ENCODE data around the gene CYP2D6.
"Not testable (repeated sequence)": the region's sequence is repeated elsewhere in the genome, so short reads cannot be mapped to it uniquely, and the experiment has no call there.

Gene CYP2D6

DNA sequence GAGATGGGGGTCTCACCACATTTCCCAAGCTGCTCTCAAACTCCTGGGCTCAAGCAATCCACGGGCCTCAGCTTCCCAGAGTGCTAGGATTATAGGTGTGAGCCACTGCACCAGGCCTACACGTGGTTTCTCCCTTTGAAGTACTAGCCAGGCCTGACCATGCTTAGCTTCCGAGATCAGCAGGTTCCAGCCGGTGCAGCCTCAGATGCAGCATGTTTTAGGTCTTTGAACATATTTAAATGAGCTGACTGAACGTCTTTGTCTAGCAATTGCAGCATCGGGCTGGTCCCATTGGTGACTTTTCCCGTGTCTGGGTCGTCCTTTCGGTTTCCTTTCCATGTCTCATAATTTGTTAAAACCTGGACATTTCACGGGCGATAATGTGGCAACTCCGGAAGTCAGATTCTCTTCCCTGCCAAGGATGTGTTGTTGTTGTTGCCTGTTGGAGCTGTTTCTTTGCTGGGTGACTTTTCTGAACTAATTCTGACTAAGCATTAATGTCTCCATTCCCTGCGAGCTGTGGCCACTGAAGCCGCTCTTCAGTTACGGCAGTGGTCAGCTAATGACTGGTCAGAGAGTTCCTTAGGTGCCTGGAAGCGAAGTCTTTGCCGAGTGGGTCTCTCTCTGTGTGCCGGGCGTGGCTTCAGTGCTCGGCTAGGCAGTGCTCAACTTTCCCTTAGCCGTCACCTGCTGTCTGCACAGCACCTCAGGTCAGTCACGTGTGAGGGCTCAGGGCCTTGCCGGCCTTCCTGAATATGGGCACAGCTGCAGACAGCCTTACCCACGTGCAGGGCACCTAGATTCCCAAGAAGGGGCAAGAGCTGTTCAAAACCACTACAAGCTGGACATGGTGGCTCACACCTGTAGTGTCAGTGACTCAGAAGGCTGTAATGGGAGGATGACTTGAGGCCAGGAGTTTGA, 3.8 kb upstream of the CYP2D6 start:
- no peak for DNase-seq (ENCODE audit: low read depth, low spot score)

DNA sequence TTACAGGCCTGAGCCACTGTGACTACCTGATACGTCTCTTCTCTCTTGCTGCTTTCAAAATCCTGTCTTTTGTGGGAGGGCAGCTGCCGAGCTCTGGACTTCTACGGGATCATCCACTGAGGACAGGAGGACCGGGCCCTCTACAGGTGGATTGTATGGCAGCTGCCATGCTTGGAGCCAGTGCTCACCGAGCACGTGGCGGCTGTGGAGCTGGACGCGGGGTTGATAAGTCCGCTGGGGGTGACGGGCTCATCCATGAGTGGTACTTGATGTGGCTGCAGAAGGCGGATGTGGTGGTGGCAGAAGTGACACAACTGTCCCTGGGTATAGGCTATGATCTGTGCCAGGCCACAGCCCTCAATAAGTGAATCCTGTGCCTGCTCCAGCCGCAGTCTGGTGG, 1.8 kb upstream of the CYP2D6 start:
- no peak for DNase-seq (ENCODE audit: low read depth, low spot score)

GRCh38 chr22:42131562-42131961, 952 bp upstream of the CYP2D6 start:
- DNase-seq (ENCODE audit: low read depth, low spot score): no peak

GRCh38 chr22:42130182-42130581, 428 bp downstream of the CYP2D6 start:
- not testable (repeated sequence) for DNase-seq (ENCODE audit: low read depth, low spot score)

DNA sequence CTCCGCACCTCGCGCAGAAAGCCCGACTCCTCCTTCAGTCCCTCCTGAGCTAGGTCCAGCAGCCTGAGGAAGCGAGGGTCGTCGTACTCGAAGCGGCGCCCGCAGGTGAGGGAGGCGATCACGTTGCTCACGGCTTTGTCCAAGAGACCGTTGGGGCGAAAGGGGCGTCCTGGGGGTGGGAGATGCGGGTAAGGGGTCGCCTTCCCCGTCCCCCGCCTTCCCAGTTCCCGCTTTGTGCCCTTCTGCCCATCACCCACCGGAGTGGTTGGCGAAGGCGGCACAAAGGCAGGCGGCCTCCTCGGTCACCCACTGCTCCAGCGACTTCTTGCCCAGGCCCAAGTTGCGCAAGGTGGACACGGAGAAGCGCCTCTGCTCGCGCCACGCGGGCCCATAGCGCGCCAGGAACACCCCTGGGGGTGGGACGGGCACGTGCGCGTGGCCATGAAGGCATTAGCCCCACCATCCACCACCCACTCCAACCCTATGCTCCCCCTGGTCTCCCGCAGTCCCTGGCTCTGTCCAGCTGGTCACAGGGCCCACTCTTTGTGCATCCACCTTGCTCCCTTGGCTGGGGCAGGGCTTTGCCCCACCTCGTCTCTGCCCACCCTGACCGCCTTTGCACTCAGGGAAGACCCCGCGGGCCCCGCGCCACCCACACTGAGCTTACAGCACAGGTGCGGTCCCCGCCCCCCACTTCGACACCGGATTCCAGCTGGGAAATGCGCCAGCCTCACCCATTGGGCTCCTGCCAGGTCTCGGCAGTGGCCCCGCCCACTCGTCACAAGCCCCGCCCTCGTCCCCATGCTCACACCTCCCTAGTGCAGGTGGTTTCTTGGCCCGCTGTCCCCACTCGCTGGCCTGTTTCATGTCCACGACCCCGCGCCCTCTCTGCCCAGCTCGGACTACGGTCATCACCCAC, 1.6 kb downstream of the CYP2D6 start:
- not testable (repeated sequence) for DNase-seq (ENCODE audit: low read depth, low spot score)

- DNase-seq (ENCODE audit: low read depth, low spot score): not testable (repeated sequence)
These were observed 2.6 kb downstream of the CYP2D6 start for GRCh38 chr22:42128007-42128406.

DNA sequence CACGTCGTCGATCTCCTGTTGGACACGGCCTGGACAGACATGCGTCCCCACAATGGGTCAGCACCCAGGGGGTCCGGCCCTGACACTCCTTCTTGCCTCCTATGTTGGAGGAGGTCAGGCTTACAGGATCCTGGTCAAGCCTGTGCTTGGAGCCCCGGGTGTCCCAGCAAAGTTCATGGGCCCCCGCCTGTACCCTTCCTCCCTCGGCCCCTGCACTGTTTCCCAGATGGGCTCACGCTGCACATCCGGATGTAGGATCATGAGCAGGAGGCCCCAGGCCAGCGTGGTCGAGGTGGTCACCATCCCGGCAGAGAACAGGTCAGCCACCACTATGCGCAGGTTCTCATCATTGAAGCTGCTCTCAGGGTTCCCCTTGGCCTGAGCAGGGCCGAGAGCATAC, 3.0 kb downstream of the CYP2D6 start:
- DNase-seq (ENCODE audit: low read depth, low spot score): no peak

- DNase-seq (ENCODE audit: low read depth, low spot score): not testable (repeated sequence)
These were observed 7.1 kb downstream of the CYP2D6 start for GRCh38 chr22:42123529-42123928.

- not testable (repeated sequence) for DNase-seq (ENCODE audit: low read depth, low spot score)
These were observed 10.2 kb downstream of the CYP2D6 start for GRCh38 chr22:42120231-42121021.

DNA sequence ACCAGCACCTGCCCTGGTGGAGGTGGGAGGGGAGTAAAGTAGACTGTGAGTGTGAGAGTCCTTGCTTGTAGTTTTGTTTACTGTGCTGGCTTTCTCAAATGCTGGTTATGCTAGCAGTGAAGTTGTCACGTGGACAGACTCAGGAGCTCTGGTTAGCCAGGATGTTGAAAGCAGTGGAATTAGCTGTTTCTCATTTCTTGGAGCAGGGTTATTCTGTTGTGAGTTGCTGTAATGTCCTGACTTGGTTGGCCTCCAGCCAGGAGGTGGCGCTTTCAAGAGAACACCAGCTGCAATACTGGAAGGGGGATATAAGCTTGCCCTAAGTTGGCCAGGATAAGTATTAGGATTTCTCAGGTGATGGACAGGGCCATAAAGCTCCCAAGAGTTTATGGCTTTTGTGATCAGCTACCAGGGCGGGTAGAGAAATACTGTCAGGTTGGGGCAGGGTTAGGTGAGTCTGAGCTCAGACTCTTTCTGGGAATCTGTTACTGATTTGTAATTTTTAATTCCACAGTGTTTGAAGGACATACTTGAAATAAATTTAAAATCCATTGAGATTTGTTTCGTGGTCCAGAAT, 13.7 kb downstream of the CYP2D6 start:
- no peak for DNase-seq (ENCODE audit: low read depth, low spot score)

DNA sequence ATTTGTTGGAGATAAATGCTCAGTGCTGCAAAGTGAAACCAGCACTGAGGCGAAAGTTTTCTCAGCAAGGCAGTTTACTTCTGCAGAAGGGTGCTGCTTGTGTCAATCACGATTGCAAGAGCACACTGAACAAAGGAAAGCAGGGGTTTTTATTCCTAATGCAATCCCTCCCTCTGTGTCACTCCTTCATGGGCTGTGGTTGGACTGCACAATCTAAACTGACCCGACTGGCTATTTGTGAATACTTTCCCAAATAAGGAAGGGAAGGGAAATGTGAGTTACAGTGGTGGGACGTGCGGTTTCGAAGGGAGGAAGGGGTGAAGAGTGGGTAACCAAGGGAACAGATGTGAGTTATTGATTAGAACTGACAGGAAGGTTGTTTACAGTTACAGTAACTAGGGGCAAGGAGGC, 15.2 kb downstream of the CYP2D6 start:
- DNase-seq (ENCODE audit: low read depth, low spot score): not testable (repeated sequence)

DNA sequence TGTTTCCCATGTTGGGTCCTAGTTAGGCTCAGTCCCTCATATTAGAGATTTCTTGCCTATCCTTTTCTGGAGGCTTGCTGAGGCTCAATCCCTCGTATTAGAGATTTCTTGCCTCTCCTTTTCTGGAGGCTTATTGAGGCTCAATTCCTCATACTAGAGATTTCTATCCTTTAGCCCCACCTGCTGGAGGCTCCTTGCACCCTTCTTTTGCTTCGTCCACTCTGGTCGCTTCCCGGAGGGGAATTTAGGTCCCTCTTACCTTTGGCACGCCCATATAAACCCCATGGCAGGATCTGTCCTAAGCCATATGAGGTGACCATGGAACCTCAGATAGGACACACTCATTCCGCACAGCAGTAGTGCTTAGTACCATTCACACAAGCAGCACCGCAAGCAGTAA, 15.9 kb downstream of the CYP2D6 start:
- DNase-seq (ENCODE audit: low read depth, low spot score): no peak

- not testable (repeated sequence) for DNase-seq (ENCODE audit: low read depth, low spot score)
These were observed 17.8 kb downstream of the CYP2D6 start for GRCh38 chr22:42112793-42113192.

DNA sequence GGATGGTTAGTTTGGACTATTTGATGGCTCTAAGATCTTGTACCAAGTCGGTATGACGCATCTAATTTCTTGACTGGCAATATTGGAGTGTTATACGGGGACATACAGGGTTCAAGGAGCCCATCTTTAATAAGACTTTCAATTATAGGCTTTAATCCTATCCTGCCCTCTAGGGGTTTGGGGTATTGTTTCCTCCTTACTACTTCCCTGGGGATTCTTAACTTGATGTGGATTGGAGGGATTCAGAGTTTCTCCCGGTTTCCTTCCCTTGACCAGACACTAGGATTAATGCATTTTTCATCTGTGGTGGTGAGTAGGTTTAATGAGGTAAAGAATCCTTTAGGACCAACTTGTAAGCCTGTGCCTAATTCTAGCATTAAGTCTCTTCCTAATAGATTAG, 18.8 kb downstream of the CYP2D6 start:
- no peak for DNase-seq (ENCODE audit: low read depth, low spot score)

DNA sequence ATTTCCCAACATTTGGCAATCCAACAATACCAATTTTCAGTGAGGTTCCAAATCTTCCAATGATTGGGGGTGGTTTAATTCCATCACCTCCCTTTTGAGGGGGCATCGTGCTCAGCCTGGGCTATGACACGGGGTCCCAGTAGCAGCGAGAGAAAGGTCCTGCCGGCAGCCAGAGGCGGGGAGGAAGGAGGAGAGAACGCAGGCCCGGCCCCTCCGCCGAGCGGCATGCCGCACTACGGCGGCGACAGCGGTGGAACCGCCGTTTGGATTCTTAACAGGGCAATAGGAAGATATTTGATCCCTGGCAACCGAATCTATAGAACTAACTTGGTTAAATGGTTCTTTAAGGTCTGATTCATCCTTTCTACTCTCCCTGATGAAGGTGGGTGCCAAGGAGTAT, 21.8 kb downstream of the CYP2D6 start:
- DNase-seq (ENCODE audit: low read depth, low spot score): no peak

GRCh38 chr22:42104332-42104860, 26.2 kb downstream of the CYP2D6 start:
- DNase-seq (ENCODE audit: low read depth, low spot score): not testable (repeated sequence)

DNA sequence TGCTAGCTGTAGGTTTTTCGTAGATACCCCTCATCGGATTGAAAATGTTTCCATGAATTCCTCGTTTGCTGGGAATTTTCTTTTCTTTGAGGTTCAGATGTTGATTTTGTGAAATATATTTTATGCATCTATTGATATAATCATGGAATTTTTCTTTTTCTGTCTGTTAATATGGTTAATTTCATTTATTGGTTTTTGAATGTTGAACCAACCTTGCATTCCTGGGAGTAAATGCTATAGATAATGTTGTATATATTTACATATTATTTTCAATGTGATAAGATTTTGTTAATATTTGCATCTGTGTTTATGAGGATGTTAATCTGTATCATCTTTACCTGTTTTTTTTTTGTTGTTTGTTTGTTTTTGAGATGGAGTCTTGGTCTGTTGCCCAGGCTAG, 29.4 kb downstream of the CYP2D6 start:
- no peak for DNase-seq (ENCODE audit: low read depth, low spot score)

GRCh38 chr22:42091455-42091782, 39.2 kb downstream of the CYP2D6 start:
- no peak for DNase-seq (ENCODE audit: low read depth, low spot score)

- peak; percentile 96 for DNase-seq (ENCODE audit: low read depth, low spot score)
These were observed 39.8 kb downstream of the CYP2D6 start, which contains the start of gene NDUFA6 for GRCh38 chr22:42090596-42091454. Gene NDUFA6 (minus strand): TSS chr22:42090772. CDS start chr22:42090744, 28 bp downstream.

- no peak for DNase-seq (ENCODE audit: low read depth, low spot score)
These were observed 44.6 kb downstream of the CYP2D6 start for GRCh38 chr22:42086051-42086450.

Data from activated naive CD8-positive, alpha-beta T cell treated with anti-CD3 and anti-CD28 coated beads, Interleukin-2, amount 50 U/mL, for 16 hours (primary cell).